Sigmoid colon (tissue), 7 donors: ENCODE data around the gene ARNT2. TPM values are rescaled to one million over a fixed set of nuclear protein-coding genes. Genes with fewer than 3 reads are reported as not detected.

Source experiments
- DNase-seq: peaks from one replicate; pipeline ENCODE4 v3.0.0-alpha.2; 2019
- H3K27ac ChIP-seq, 4 donors: fragments of 200-600 bp; sonication (generic); one replicate each; pipeline ENCODE4 v1.5.1; 2016 to 2019; ENCODE audit warnings: mild to moderate bottlenecking in 1 of 4
- H3K27me3 ChIP-seq, 3 donors: fragments of 200-600 bp; sonication (generic); one replicate each; pipeline ENCODE4 v1.5.1; 2019; ENCODE audit warnings: mild to moderate bottlenecking in 1 of 3
- H3K36me3 ChIP-seq, 4 donors: fragments of 200-600 bp; sonication (generic); one replicate each; pipeline ENCODE4 v1.5.1; 2016 to 2019
- H3K4me1 ChIP-seq, 4 donors: fragments of 200-600 bp; sonication (generic); one replicate each; pipeline ENCODE4 v1.5.1; 2017 to 2019
- H3K4me3 ChIP-seq, 4 donors: fragments of 200-600 bp; sonication (generic); one replicate each; pipeline ENCODE4 v1.5.1; 2017 to 2019; ENCODE audit warnings: mild to moderate bottlenecking in 2 of 4, moderate library complexity in 1 of 4
- H3K9me3 ChIP-seq, 4 donors: fragments of 200-600 bp in 3 of 4; sonication (generic) in 3 of 4; one replicate each; pipeline versions ENCODE4 v1.5.1 to v1.6.1; 2013 to 2019
- EP300 ChIP-seq, 4 donors: sonication (generic); formaldehyde crosslinking; IDR thresholded peaks; one replicate each; pipeline ENCODE4 v1.6.1; 2017; ENCODE audit warnings: antibody characterized with exemption in 4 of 4
- POLR2A ChIP-seq, 2 donors: fragments of 450-650 bp; IDR thresholded peaks; one replicate each; pipeline ENCODE4 v1.6.1; 2016; ENCODE audit warnings: antibody characterized with exemption in 2 of 2, mild to moderate bottlenecking in 2 of 2, moderate library complexity in 2 of 2
- POLR2AphosphoS5 ChIP-seq, 4 donors: sonication (generic); formaldehyde crosslinking; IDR thresholded peaks; one replicate each; pipeline ENCODE4 v1.6.1; 2017; ENCODE audit warnings: antibody characterized with exemption in 4 of 4
- WGBS, 2 donors: extraction: QIAGEN DNeasy Blood & Tissue Kit; methylation state at CpG; one replicate each; pipeline ENCODE4 v1.1.7; 2013; 5-methylcytosine and 5-hydroxymethylcytosine counted together
- intact Hi-C: fragments of 100-400 bp; cut with DNase I; formaldehyde crosslinking; loops from one replicate; pipeline ENCODE4 v1.15.1; 2023
- polyA plus RNA-seq, 3 donors: library from polyadenylated mRNA; stranded (reverse); fragments of 200-250 nt; gene quantifications; one replicate each; pipeline ENCODE4 v1.2.3, GENCODE V29; 2013
- total RNA-seq, 4 donors: library from RNA; depleted of rRNA; stranded (reverse); fragments of >200 nt; gene quantifications; one replicate each; pipeline ENCODE4 v1.1.0, GENCODE V29; 2016
- TF ChIP-seq, protein P1 (sequence below), 4 experiments: fragments of 450-650 bp in 3 of 4; fragments of 200-600 bp in 1 of 4; IDR thresholded peaks; one replicate each; pipeline ENCODE4 v1.5.1; 2016 to 2019; ENCODE audit warnings: antibody characterized with exemption in 4 of 4, mild to moderate bottlenecking in 3 of 4, moderate library complexity in 2 of 4
- donor health status: healthy with polysubstance abuse.
- donor health status: Bipolar disorder and iron deficiency.
- donor health status: healthy.

The ARNT2 gene
- total and polyA plus RNA-seq, 7 donors, result 1.2 to 16.1 (median 4.3) TPM

GRCh38 chr15:80536231-80536630 lies 132.0 kb downstream of the ARNT2 start:
- Histone ChIP-seq H3K36me3 (no peaks in the 10 kb centered on the region), H3K9me3 (no peaks in the 10 kb centered on the region), H3K27ac (no peak overlapping the region), H3K4me3 (no peak overlapping the region), H3K27me3 (no peaks in the 10 kb centered on the region), H3K4me1 (no peaks in the 10 kb centered on the region)
- whole genome bisulfite sequencing, 2 donors, result 15 to 63% methylated on average over 5 of the region's 5 CpGs
- DNase-seq, result no peak
- TF ChIP-seq, protein P1, sequence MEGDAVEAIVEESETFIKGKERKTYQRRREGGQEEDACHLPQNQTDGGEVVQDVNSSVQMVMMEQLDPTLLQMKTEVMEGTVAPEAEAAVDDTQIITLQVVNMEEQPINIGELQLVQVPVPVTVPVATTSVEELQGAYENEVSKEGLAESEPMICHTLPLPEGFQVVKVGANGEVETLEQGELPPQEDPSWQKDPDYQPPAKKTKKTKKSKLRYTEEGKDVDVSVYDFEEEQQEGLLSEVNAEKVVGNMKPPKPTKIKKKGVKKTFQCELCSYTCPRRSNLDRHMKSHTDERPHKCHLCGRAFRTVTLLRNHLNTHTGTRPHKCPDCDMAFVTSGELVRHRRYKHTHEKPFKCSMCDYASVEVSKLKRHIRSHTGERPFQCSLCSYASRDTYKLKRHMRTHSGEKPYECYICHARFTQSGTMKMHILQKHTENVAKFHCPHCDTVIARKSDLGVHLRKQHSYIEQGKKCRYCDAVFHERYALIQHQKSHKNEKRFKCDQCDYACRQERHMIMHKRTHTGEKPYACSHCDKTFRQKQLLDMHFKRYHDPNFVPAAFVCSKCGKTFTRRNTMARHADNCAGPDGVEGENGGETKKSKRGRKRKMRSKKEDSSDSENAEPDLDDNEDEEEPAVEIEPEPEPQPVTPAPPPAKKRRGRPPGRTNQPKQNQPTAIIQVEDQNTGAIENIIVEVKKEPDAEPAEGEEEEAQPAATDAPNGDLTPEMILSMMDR (IDR thresholded peaks at IDR 0.05), result no peak
- TF ChIP-seq POLR2A (IDR thresholded peaks at IDR 0.05), result no peak
- TF ChIP-seq POLR2AphosphoS5 (IDR thresholded peaks at IDR 0.05), result no peak
- no peak for TF ChIP-seq EP300 (IDR thresholded peaks at IDR 0.05)
- intact Hi-C loops, result no loop called here

DNA sequence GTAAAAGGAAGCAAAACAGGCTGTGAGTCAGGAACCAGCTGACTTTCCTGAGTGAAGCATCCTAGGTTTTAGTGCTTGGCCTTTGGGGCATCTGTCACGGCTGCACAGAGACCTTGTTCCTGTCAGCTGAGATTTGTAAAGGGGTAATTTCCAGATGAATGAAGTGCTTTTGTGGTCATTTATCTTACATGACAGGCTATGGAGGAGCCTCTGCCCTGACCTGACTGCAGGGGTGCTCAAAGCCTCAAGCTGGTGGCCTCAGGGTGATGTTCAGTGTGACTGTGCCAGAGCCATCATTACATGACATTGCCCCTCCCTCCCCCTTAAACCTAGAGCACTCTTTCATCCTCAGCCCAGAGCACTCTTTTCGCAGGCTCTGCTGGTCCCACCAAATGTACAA lies 132.5 kb downstream of the ARNT2 start:
- Histone ChIP-seq H3K4me1 (no peaks in the 10 kb centered on the region), H3K27me3 (no peaks in the 10 kb centered on the region), H3K27ac (no peak overlapping the region), H3K9me3 (no peaks in the 10 kb centered on the region), H3K4me3 (no peak overlapping the region), H3K36me3 (no peaks in the 10 kb centered on the region)
- DNase-seq, result no peak
- intact Hi-C loops, result no loop called here
- WGBS, 2 donors, result 72 to 83% methylated on average over 2 of the region's 2 CpGs
- no peak for TF ChIP-seq POLR2AphosphoS5 (IDR thresholded peaks at IDR 0.05)
- TF ChIP-seq POLR2A (IDR thresholded peaks at IDR 0.05), result no peak
- TF ChIP-seq EP300 (IDR thresholded peaks at IDR 0.05), result no peak
- TF ChIP-seq, protein P1 (IDR thresholded peaks at IDR 0.05), result no peak

GRCh38 chr15:80545078-80545477 lies 140.9 kb downstream of the ARNT2 start:
- DNase-seq, result no peak
- Histone ChIP-seq H3K9me3 (no peaks in the 10 kb centered on the region), H3K36me3 (no peaks in the 10 kb centered on the region), H3K27ac (no peak overlapping the region), H3K4me1 (peaks cover 0 to 5% (median 0%) of the 10 kb centered on the region in 4 donors), H3K4me3 (no peak overlapping the region), H3K27me3 (no peaks in the 10 kb centered on the region)
- no peak for TF ChIP-seq EP300 (IDR thresholded peaks at IDR 0.05)
- intact Hi-C loops, result no loop called here

- H3K9me3 ChIP-seq, result no peaks in the 10 kb centered on the region
- H3K27me3 ChIP-seq, result no peaks in the 10 kb centered on the region
- H3K4me3 ChIP-seq, result no peak overlapping the region
- peaks cover 0 to 14% (median 0%) of the 10 kb centered on the region in 4 donors for H3K4me1 ChIP-seq
- TF ChIP-seq POLR2A (IDR thresholded peaks at IDR 0.05) (no peak), POLR2AphosphoS5 (IDR thresholded peaks at IDR 0.05) (no peak), EP300 (IDR thresholded peaks at IDR 0.05) (no peak)
- TF ChIP-seq, protein P1 (IDR thresholded peaks at IDR 0.05), result no peak
- H3K36me3 ChIP-seq, result no peaks in the 10 kb centered on the region
- WGBS, 2 donors, result 84 to 93% methylated on average over 2 of the region's 2 CpGs
- intact Hi-C loops, result no loop called here
- DNase-seq, result no peak
- no peak overlapping the region for H3K27ac ChIP-seq
Observed at GRCh38 chr15:80547264-80547663, 143.1 kb downstream of the ARNT2 start.

- Histone ChIP-seq H3K36me3 (peaks cover 0 to 5% (median 1%) of the 10 kb centered on the region in 4 donors), H3K27me3 (no peaks in the 10 kb centered on the region), H3K27ac (no peak overlapping the region), H3K4me3 (no peak overlapping the region), H3K4me1 (peaks cover 0 to 14% (median 0%) of the 10 kb centered on the region in 4 donors), H3K9me3 (no peaks in the 10 kb centered on the region)
- 97 to 99% methylated on average over 1 of the region's 1 CpG for WGBS, 2 donors
- no peak for TF ChIP-seq POLR2A (IDR thresholded peaks at IDR 0.05)
- no peak for TF ChIP-seq EP300 (IDR thresholded peaks at IDR 0.05)
- TF ChIP-seq, protein P1 (IDR thresholded peaks at IDR 0.05), result no peak
- TF ChIP-seq POLR2AphosphoS5 (IDR thresholded peaks at IDR 0.05), result no peak
- no peak for DNase-seq
- intact Hi-C loops, result no loop called here
Observed at GRCh38 chr15:80549191-80549590, 145.0 kb downstream of the ARNT2 start.
